A549 (cell line): ENCODE results near the gene DEXI. TPM values are rescaled to one million over a fixed set of nuclear protein-coding genes. Genes with fewer than 3 reads are reported as not detected.

Experiments used
- ATAC-seq, 2 experiments: fragments of 200-7000 bp in 1 of 2; fragments of >200 bp in 1 of 2; cut with Nextera tagmentation in 1 of 2; cut with Tn5 transposase in 1 of 2; 3 replicates each; pipeline versions ENCODE4 v1.8.0 to v1.9.1; 2018 to 2020; ENCODE audit warnings: mild to moderate bottlenecking in 1 of 2, moderate library complexity in 1 of 2
- CTCF ChIA-PET: fragments of 300-600 bp; sonication (Branson Sonifier 250); formaldehyde crosslinking; extraction: SDS; loops from one replicate; lab custom pipeline; 2021; ENCODE audit warnings: antibody characterized with exemption, inconsistent platforms; lab: Yijun Ruan, JAX
- POLR2A ChIA-PET: fragments of 350-600 bp; formaldehyde crosslinking; extraction: SDS; loops from one replicate; lab custom pipeline; 2021; ENCODE audit warnings: antibody characterized with exemption, inconsistent platforms; lab: Yijun Ruan, JAX
- DNase-seq, 2 experiments: peaks; one replicate each; pipeline versions ENCODE4 v3.0.0 to v3.0.0-alpha.2; 2011 to 2016; ENCODE audit warnings: low read depth in 1 of 2, low spot score in 1 of 2
- FAIRE-seq: peaks from 2 replicates; lab custom pipeline; 2011; peaks lifted over from hg19 to GRCh38; lab: Jason Lieb, UNC
- H3K27ac ChIP-seq, 2 experiments: fragments of >200 bp; sonication (Bioruptor Twin); formaldehyde crosslinking; 3 replicates each; pipeline ENCODE4 v1.5.1; 2016 to 2017
- H3K4me1 ChIP-seq: fragments of >200 bp; sonication (Bioruptor Twin); formaldehyde crosslinking; 3 replicates; pipeline ENCODE4 v1.6.1; 2016
- H3K4me2 ChIP-seq: fragments of >200 bp; sonication (Bioruptor Twin); formaldehyde crosslinking; 3 replicates; pipeline ENCODE4 v1.6.1; 2016
- H3K4me3 ChIP-seq: fragments of >200 bp; sonication (Bioruptor Twin); formaldehyde crosslinking; 3 replicates; pipeline ENCODE4 v1.5.1; 2016
- H3K9me3 ChIP-seq: fragments of >200 bp; sonication (Bioruptor Twin); formaldehyde crosslinking; 3 replicates; pipeline ENCODE4 v1.6.1; 2016
- ATOH8 ChIP-seq: fragments of 250-450 bp; sonication (Bioruptor Pico); IDR thresholded peaks from 2 replicates; pipeline ENCODE4 v1.5.0; 2020; ENCODE audit warnings: low read depth, mild to moderate bottlenecking, moderate library complexity
- BCL3 ChIP-seq: fragments of >200 bp; sonication (Bioruptor Twin); formaldehyde crosslinking; IDR thresholded peaks from 3 replicates; pipeline ENCODE4 v1.6.1; 2016
- CEBPB ChIP-seq, 2 experiments: fragments of >200 bp in 1 of 2; sonication (Bioruptor Twin) in 1 of 2; formaldehyde crosslinking in 1 of 2; IDR thresholded peaks; 2 replicates each; pipeline ENCODE4 v1.6.1; 2012 to 2016
- CHD2 ChIP-seq: fragments of 150-350 bp; IDR thresholded peaks from 2 replicates; pipeline ENCODE4 v1.6.1; 2014; ENCODE audit warnings: low read length; ENCODE audit not compliant: partially characterized antibody
- CTCF ChIP-seq: fragments of >200 bp; sonication (Bioruptor Twin); formaldehyde crosslinking; IDR thresholded peaks from 3 replicates; pipeline ENCODE4 v1.5.1; 2016
- EHF ChIP-seq: fragments of 250-450 bp; sonication (Bioruptor Pico); IDR thresholded peaks from 2 replicates; pipeline ENCODE4 v1.5.0; 2020; ENCODE audit warnings: mild to moderate bottlenecking
- EP300 ChIP-seq, 2 experiments: fragments of >200 bp; sonication (Bioruptor Twin); formaldehyde crosslinking; IDR thresholded peaks; 2 replicates in 1 of 2; 3 replicates in 1 of 2; pipeline ENCODE4 v1.6.1; 2016 to 2017
- FOSL2 ChIP-seq, 2 experiments: fragments of 450-650 bp in 1 of 2; fragments of >200 bp in 1 of 2; sonication (Bioruptor Twin) in 1 of 2; formaldehyde crosslinking; IDR thresholded peaks; 2 replicates each; pipeline versions ENCODE4 v1.5.0 to v1.6.1; 2016 to 2020; ENCODE audit warnings: mild to moderate bottlenecking in 1 of 2, moderate library complexity in 1 of 2
- GATA3 ChIP-seq: IDR thresholded peaks from 2 replicates; pipeline ENCODE4 v1.6.1; 2012; ENCODE audit warnings: borderline replicate concordance
- HDAC2 ChIP-seq: fragments of 200-600 bp; sonication (generic); IDR thresholded peaks from 2 replicates; pipeline ENCODE4 v1.6.1; 2016
- MAFK ChIP-seq: fragments of 450-650 bp; IDR thresholded peaks from 2 replicates; pipeline ENCODE4 v1.6.1; 2014; ENCODE audit not compliant: partially characterized antibody
- MAX ChIP-seq: IDR thresholded peaks from 2 replicates; pipeline ENCODE4 v1.6.1; 2012
- MAZ ChIP-seq: fragments of 150-350 bp; IDR thresholded peaks from 2 replicates; pipeline ENCODE4 v1.6.1; 2014; ENCODE audit warnings: antibody characterized with exemption, low read depth, low read length, borderline replicate concordance
- PBX3 ChIP-seq: IDR thresholded peaks from 2 replicates; pipeline ENCODE4 v1.6.1; 2012
- PHF8 ChIP-seq: fragments of 200-600 bp; sonication (generic); IDR thresholded peaks from 2 replicates; pipeline ENCODE4 v1.6.1; 2016; ENCODE audit warnings: low read depth, mild to moderate bottlenecking, antibody characterized with exemption, moderate library complexity, borderline replicate concordance
- POLR2A ChIP-seq: IDR thresholded peaks from 2 replicates; pipeline ENCODE4 v1.6.1; 2012; ENCODE audit warnings: mild to moderate bottlenecking, low read length
- RARB ChIP-seq: fragments of 250-450 bp; sonication (Bioruptor Pico); IDR thresholded peaks from 2 replicates; pipeline ENCODE4 v1.8.0; 2021; ENCODE audit warnings: mild to moderate bottlenecking, moderate library complexity
- TFCP2L1 ChIP-seq: fragments of 250-450 bp; sonication (Bioruptor Pico); IDR thresholded peaks from 2 replicates; pipeline ENCODE4 v1.5.0; 2021; ENCODE audit warnings: mild to moderate bottlenecking
- ZC3H11A ChIP-seq: fragments of 450-650 bp; IDR thresholded peaks from 2 replicates; pipeline ENCODE4 v1.6.1; 2014; ENCODE audit warnings: antibody characterized with exemption, mild to moderate bottlenecking
- ZSCAN20 ChIP-seq: fragments of 250-450 bp; sonication (Bioruptor Pico); IDR thresholded peaks from 2 replicates; pipeline ENCODE4 v1.8.0; 2022; ENCODE audit warnings: mild to moderate bottlenecking, moderate library complexity
- WGBS: methylation state at CpG from one replicate; pipeline ENCODE4 v1.1.6; 2017; ENCODE audit errors: missing lambda C conversion rate; 5-methylcytosine and 5-hydroxymethylcytosine counted together
- polyA plus RNA-seq, 4 experiments: library from polyadenylated mRNA; depleted of rRNA in 3 of 4; stranded (reverse); fragments of >200 nt; fragmentation: RNase III in 1 of 4; extraction: RNeasy Plus Mini Kit Qiagen cat#74134 plus additional on column Dnase treatment in 1 of 4; gene quantifications; 2 replicates in 3 of 4; 3 replicates in 1 of 4; pipeline ENCODE4 v1.2.3, GENCODE V29; 2011 to 2017

The DEXI gene
- polyA plus RNA-seq, 2 of the 4 experiments (the other 2 are of a cell fraction) = 22.0 to 34.0 TPM

GRCh38 chr16:10980813-10981212, 38.5 kb upstream of the DEXI start (continued):
- no peak for TF ChIP-seq BCL3
- no peak for TF ChIP-seq MAX
- TF ChIP-seq TFCP2L1 (CRISPR knock-in tag) = no peak
- no peak for TF ChIP-seq EHF (CRISPR knock-in tag)
- TF ChIP-seq CEBPB (IDR thresholded peaks at IDR 0.05) = no peak

- no peak for DNase-seq
- ChIA-PET CTCF (interaction anchor here (0.5 to 1.8 kb wide), 7 partner anchors 8 to 417 kb away, joined by 3 to 11 read pairs (median 5); no protein-coding TSS in a partner anchor), POLR2A (no interaction called here)
- 88% methylated on average over 19 of the region's 19 CpGs for WGBS
- no peak overlapping the region for H3K4me3 ChIP-seq
- H3K4me2 ChIP-seq = no peak overlapping the region
- TF ChIP-seq GATA3 (no peak), MAFK (no peak), CHD2 (no peak)
- H3K9me3 ChIP-seq = no peaks in the 10 kb centered on the region
- FAIRE-seq = no peak
- H3K27ac ChIP-seq = no peak overlapping the region
- no peak for ATAC-seq
- no peaks in the 10 kb centered on the region for H3K4me1 ChIP-seq
These were observed 37.7 kb upstream of the DEXI start for GRCh38 chr16:10979717-10980601.

- no peak for ATAC-seq
- FAIRE-seq = no peak
- DNase-seq = no peak
- ChIA-PET CTCF (interaction anchor here (1.8 kb wide), 1 partner anchor 15 kb away, joined by 11 read pairs; no protein-coding TSS in a partner anchor), POLR2A (no interaction called here)
- TF ChIP-seq ZC3H11A = no peak
- no peak for TF ChIP-seq CTCF
- TF ChIP-seq PHF8 = no peak
- Histone ChIP-seq H3K4me2 (no peak overlapping the region), H3K4me1 (no peaks in the 10 kb centered on the region), H3K9me3 (no peaks in the 10 kb centered on the region), H3K27ac (no peak overlapping the region), H3K4me3 (no peak overlapping the region)
- WGBS = 87% methylated on average over 14 of the region's 14 CpGs
These were observed 36.7 kb upstream of the DEXI start for GRCh38 chr16:10978871-10979446.

- Histone ChIP-seq H3K27ac (no peak overlapping the region), H3K4me1 (no peaks in the 10 kb centered on the region), H3K9me3 (no peaks in the 10 kb centered on the region), H3K4me3 (no peak overlapping the region), H3K4me2 (no peak overlapping the region)
- no peak for TF ChIP-seq GATA3
- no peak for TF ChIP-seq HDAC2
- TF ChIP-seq ATOH8 (CRISPR knock-in tag) = no peak
- no peak for TF ChIP-seq MAZ
- no peak for TF ChIP-seq EP300 (IDR thresholded peaks at IDR 0.05)
- no peak for TF ChIP-seq PBX3
- TF ChIP-seq FOSL2 (IDR thresholded peaks at IDR 0.05) = no peak
- TF ChIP-seq FOSL2 (CRISPR knock-in tag; IDR thresholded peaks at IDR 0.05) = no peak
- no peak for TF ChIP-seq RARB (CRISPR knock-in tag)
- no peak for TF ChIP-seq PHF8
- TF ChIP-seq POLR2A = no peak
- no peak for TF ChIP-seq ZSCAN20 (CRISPR knock-in tag)
- WGBS = 88% methylated on average over 6 of the region's 6 CpGs
- ATAC-seq = no peak
- ChIA-PET POLR2A (no interaction called here), CTCF (no interaction called here)
- FAIRE-seq = no peak
- no peak for DNase-seq
These were observed 35.9 kb upstream of the DEXI start for GRCh38 chr16:10978124-10978523.
